Endothelial cell of umbilical vein (primary cell): ENCODE results near the gene CD82. TPM values are rescaled to one million over a fixed set of nuclear protein-coding genes. Genes with fewer than 3 reads are reported as not detected.

Source experiments
- BruUV-seq: library from RNA; stranded (reverse); fragments of 400-500 nt; replicated peaks from 2 replicates; lab custom pipeline; 2021; lab: Mats Ljungman, UMichigan
- CTCF ChIA-PET: fragments of 300-600, 350-600 bp; sonication (Branson Sonifier 250); formaldehyde crosslinking; loops from one replicate; lab custom pipeline; 2021; ENCODE audit warnings: antibody characterized with exemption, inconsistent platforms; lab: Charles Lee
- POLR2A ChIA-PET: fragments of 300-600, 350-600 bp; sonication (Branson Sonifier 250); formaldehyde crosslinking; loops from one replicate; lab custom pipeline; 2021; ENCODE audit warnings: antibody characterized with exemption, inconsistent platforms; lab: Charles Lee
- DNase-seq: peaks from one replicate; pipeline ENCODE4 v3.0.0-alpha.2; 2011; ENCODE audit warnings: low read depth, low spot score
- FAIRE-seq: peaks from 2 replicates; lab custom pipeline; 2011; peaks lifted over from hg19 to GRCh38; lab: Jason Lieb, UNC
- H2AFZ ChIP-seq: 2 replicates; pipeline ENCODE4 v1.6.0; 2012; ENCODE audit warnings: low read depth, low read length, control low read depth, inconsistent platforms
- H3K27ac ChIP-seq: 2 replicates; pipeline ENCODE4 v1.5.1; 2011; ENCODE audit warnings: low read depth, mild to moderate bottlenecking, control low read depth, low read length, moderate library complexity; ENCODE audit not compliant: insufficient read depth
- H3K27me3 ChIP-seq, 2 experiments: 2 replicates each; pipeline versions ENCODE4 v1.6.0 to v1.6.1; 2011; ENCODE audit warnings: low read length in 2 of 2, mixed read lengths in 1 of 2; ENCODE audit not compliant: control insufficient read depth in 2 of 2, insufficient read depth in 2 of 2
- H3K36me3 ChIP-seq, 2 experiments: 2 replicates in 1 of 2; 3 replicates in 1 of 2; pipeline ENCODE4 v1.5.1; 2011; ENCODE audit warnings: low read length in 2 of 2, mild to moderate bottlenecking in 1 of 2, moderate library complexity in 1 of 2; ENCODE audit not compliant: control insufficient read depth in 2 of 2, insufficient read depth in 2 of 2; ENCODE audit errors: extremely low read depth in 1 of 2
- H3K4me1 ChIP-seq: 3 replicates; pipeline ENCODE4 v1.5.1; 2011; ENCODE audit warnings: mild to moderate bottlenecking, low read length; ENCODE audit not compliant: control insufficient read depth, insufficient read depth; ENCODE audit errors: extremely low read depth
- H3K4me2 ChIP-seq: 2 replicates; pipeline ENCODE4 v1.6.1; 2011; ENCODE audit warnings: low read length, control low read depth, mixed read lengths; ENCODE audit not compliant: insufficient read depth
- H3K4me3 ChIP-seq, 3 experiments: fragments of 200-600 bp in 1 of 3; sonication (generic), shearing (Covaris generic) in 1 of 3; replicated peaks in 1 of 3; 2 replicates each; pipeline ENCODE4 v1.5.1; 2011 to 2016; ENCODE audit warnings: control low read depth in 3 of 3, low read length in 3 of 3, mild to moderate bottlenecking in 2 of 3, inconsistent platforms in 1 of 3, low read depth in 1 of 3, moderate library complexity in 1 of 3; ENCODE audit not compliant: insufficient read depth in 1 of 3
- H3K79me2 ChIP-seq: 2 replicates; pipeline ENCODE4 v1.6.0; 2012; ENCODE audit warnings: low read length, inconsistent platforms; ENCODE audit not compliant: control insufficient read depth, insufficient read depth
- H3K9ac ChIP-seq: replicated peaks from 2 replicates; pipeline ENCODE3; 2011; ENCODE audit warnings: low read length, control low read depth; ENCODE audit not compliant: insufficient read depth; ENCODE audit errors: extremely low read depth
- H3K9me1 ChIP-seq: replicated peaks from 3 replicates; pipeline ENCODE4 v1.6.0; 2011; ENCODE audit warnings: mild to moderate bottlenecking, low read length; ENCODE audit not compliant: control insufficient read depth, insufficient read depth; ENCODE audit errors: extremely low read depth
- H3K9me3 ChIP-seq: replicated peaks from 2 replicates; pipeline ENCODE4 v1.5.1; 2012; ENCODE audit warnings: low read length, inconsistent platforms; ENCODE audit not compliant: control insufficient read depth, insufficient read depth
- H4K20me1 ChIP-seq: replicated peaks from 2 replicates; pipeline ENCODE3; 2011; ENCODE audit warnings: mild to moderate bottlenecking, low read length; ENCODE audit not compliant: control insufficient read depth, insufficient read depth; ENCODE audit errors: extremely low read depth
- EZH2 ChIP-seq: IDR thresholded peaks from 2 replicates; pipeline ENCODE4 v1.6.1; 2012; ENCODE audit warnings: borderline replicate concordance, low read depth, mild to moderate bottlenecking, moderate library complexity, low read length, inconsistent platforms; ENCODE audit not compliant: severe bottlenecking
- FOS ChIP-seq: IDR thresholded peaks from 2 replicates; pipeline ENCODE4 v1.6.1; 2011; ENCODE audit warnings: mild to moderate bottlenecking, low read length, moderate library complexity, borderline replicate concordance; ENCODE audit not compliant: insufficient read depth
- dilution Hi-C: fragments of 300-500 bp; cut with MboI; formaldehyde crosslinking; loops from one replicate; pipeline ENCODE4 v1.15.0; 2019; ENCODE audit warnings: low sequenced_read_pairs; ENCODE audit not compliant: extremely low pct_ligation_motif_present
- intact Hi-C: fragments of 100-400 bp; cut with micrococcal nuclease; formaldehyde crosslinking; loops from one replicate; pipeline ENCODE4 v1.10.0; 2022
- polyA plus RNA-seq, 4 experiments: library from polyadenylated mRNA; depleted of rRNA in 3 of 4; stranded (reverse) in 3 of 4; unstranded in 1 of 4; fragments of >200 nt; gene quantifications; 2 replicates each; pipeline versions ENCODE4 v1.2.1 to v1.2.3, GENCODE V29; 2011 to 2012; ENCODE audit warnings: missing spikeins in 1 of 4
- total RNA-seq: library from RNA; stranded (reverse); gene quantifications from 2 replicates; pipeline ENCODE4 v1.2.3, GENCODE V29; 2021
- TF ChIP-seq, protein P1 (sequence below), 2 donors: IDR thresholded peaks; 1 replicate in 1 of 2; 2 replicates in 1 of 2; pipeline ENCODE4 v1.5.1; 2011; ENCODE audit warnings: low read length in 2 of 2, mild to moderate bottlenecking in 2 of 2, moderate library complexity in 2 of 2, control low read depth in 1 of 2, inconsistent platforms in 1 of 2, low read depth in 1 of 2; ENCODE audit not compliant: insufficient read depth in 1 of 2; ENCODE audit errors: extremely low read depth in 1 of 2
- TF ChIP-seq, protein P2 (sequence below): IDR thresholded peaks from 2 replicates; pipeline ENCODE4 v1.6.1; 2011; ENCODE audit not compliant: insufficient read depth, insufficient read length

The CD82 gene
- total and polyA plus RNA-seq, 2 donors (not counting 3 experiments of a cell fraction or from before 2014, with no cell fraction given), result 17.9 to 25.2 TPM

DNA sequence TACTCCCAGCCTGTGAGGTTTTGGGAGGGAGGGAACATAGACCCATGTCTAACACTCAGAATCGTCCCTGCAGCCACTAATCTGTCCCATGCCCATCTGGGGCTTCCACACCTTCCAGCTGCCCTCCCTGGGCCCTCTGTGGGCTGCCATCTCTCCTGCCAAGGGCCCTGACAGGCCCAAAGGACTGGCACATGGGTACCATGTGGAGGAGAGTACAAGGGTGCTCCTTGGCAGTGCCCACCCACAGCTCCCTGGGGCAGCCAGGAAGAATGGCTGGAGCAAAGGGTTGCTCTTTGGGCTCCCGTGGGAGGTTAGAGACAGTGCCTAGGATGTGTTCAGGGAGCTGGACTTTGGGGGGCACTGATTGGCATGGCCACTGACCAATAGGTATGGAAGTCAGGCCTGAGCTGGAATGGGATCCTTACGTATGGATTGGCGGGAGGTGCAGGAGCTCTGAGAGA, 56.8 kb downstream of the CD82 start:
- no peaks in the 10 kb centered on the region for H3K27me3 ChIP-seq
- no peak for DNase-seq
- BruUV-seq, result no TSS peak
- no peaks in the 10 kb centered on the region for H3K9me3 ChIP-seq
- H3K36me3 ChIP-seq, result no peaks in the 10 kb centered on the region
- H3K9ac ChIP-seq, result no peak overlapping the region
- ChIA-PET POLR2A (no interaction called here), CTCF (interaction anchor here (0.7 to 9.9 kb wide), 28 partner anchors 10 to 528 kb away, joined by 3 to 187 read pairs (median 8); partner anchors contain the start of genes CD82 and TSPAN18)
- peaks cover 23% of the 10 kb centered on the region for H3K4me1 ChIP-seq
- H3K79me2 ChIP-seq, result no peaks in the 10 kb centered on the region
- intact Hi-C loops (loop anchor here (2.0 kb wide), 1 partner anchor 145 kb away; no protein-coding TSS in a partner anchor), dilution Hi-C loops (loop anchor here (10.0 kb wide), 1 partner anchor 273 kb away; no protein-coding TSS in a partner anchor)
- no peak for FAIRE-seq
- H3K27ac ChIP-seq, result no peak overlapping the region
- no peaks in the 10 kb centered on the region for H4K20me1 ChIP-seq
- no peak overlapping the region for H2AFZ ChIP-seq
- no peak overlapping the region for H3K4me2 ChIP-seq
- TF ChIP-seq, protein P1, sequence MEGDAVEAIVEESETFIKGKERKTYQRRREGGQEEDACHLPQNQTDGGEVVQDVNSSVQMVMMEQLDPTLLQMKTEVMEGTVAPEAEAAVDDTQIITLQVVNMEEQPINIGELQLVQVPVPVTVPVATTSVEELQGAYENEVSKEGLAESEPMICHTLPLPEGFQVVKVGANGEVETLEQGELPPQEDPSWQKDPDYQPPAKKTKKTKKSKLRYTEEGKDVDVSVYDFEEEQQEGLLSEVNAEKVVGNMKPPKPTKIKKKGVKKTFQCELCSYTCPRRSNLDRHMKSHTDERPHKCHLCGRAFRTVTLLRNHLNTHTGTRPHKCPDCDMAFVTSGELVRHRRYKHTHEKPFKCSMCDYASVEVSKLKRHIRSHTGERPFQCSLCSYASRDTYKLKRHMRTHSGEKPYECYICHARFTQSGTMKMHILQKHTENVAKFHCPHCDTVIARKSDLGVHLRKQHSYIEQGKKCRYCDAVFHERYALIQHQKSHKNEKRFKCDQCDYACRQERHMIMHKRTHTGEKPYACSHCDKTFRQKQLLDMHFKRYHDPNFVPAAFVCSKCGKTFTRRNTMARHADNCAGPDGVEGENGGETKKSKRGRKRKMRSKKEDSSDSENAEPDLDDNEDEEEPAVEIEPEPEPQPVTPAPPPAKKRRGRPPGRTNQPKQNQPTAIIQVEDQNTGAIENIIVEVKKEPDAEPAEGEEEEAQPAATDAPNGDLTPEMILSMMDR (IDR thresholded peaks at IDR 0.05; ENCODE audit: extremely low read depth in 1 of 2, insufficient read depth in 1 of 2, low read depth in 1 of 2, low read length in 2 of 2), result no peak
- no peak for TF ChIP-seq EZH2
- TF ChIP-seq FOS, result no peak
- TF ChIP-seq, protein P2, sequence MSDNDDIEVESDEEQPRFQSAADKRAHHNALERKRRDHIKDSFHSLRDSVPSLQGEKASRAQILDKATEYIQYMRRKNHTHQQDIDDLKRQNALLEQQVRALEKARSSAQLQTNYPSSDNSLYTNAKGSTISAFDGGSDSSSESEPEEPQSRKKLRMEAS, result no peak
- no peaks in the 10 kb centered on the region for H3K9me1 ChIP-seq
- no peak overlapping the region for H3K4me3 ChIP-seq
